HEK293 (cell line): ENCODE data around the gene CD276.

Experiments used
- TRIM28 ChIP-seq: IDR thresholded peaks from 2 replicates; pipeline ENCODE4 v1.6.1; 2011; ENCODE audit warnings: low read length, control low read depth, borderline replicate concordance
- TF ChIP-seq, protein P1 (sequence below): fragments of 450-650 bp; formaldehyde crosslinking; IDR thresholded peaks from 2 replicates; pipeline ENCODE4 v1.5.1; 2016; ENCODE audit warnings: missing biosample characterization, missing genetic modification characterization

DNA sequence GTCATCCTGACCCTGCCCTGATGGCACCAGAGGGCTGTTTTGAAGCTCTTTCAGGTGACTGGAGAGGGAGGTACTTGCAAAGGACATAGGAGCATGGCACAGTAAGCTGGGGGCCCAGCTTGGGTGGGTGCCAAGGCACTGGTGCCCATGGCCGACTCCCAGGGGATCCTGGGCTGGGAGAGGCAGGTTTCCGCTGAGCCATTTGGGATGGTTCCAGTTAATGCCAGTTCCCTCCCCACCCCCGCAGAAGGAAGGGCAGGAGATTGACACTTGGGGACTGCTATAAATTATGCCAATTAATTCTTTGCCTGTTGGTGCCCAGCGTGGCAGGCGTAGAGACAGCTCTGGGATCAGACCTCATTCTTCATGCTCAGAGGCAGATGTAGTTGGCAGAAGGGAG is 26.1 kb downstream of the CD276 start:
- TF ChIP-seq, protein P1, sequence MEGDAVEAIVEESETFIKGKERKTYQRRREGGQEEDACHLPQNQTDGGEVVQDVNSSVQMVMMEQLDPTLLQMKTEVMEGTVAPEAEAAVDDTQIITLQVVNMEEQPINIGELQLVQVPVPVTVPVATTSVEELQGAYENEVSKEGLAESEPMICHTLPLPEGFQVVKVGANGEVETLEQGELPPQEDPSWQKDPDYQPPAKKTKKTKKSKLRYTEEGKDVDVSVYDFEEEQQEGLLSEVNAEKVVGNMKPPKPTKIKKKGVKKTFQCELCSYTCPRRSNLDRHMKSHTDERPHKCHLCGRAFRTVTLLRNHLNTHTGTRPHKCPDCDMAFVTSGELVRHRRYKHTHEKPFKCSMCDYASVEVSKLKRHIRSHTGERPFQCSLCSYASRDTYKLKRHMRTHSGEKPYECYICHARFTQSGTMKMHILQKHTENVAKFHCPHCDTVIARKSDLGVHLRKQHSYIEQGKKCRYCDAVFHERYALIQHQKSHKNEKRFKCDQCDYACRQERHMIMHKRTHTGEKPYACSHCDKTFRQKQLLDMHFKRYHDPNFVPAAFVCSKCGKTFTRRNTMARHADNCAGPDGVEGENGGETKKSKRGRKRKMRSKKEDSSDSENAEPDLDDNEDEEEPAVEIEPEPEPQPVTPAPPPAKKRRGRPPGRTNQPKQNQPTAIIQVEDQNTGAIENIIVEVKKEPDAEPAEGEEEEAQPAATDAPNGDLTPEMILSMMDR (tag by site-specific recombination), result no peak
- no peak for TF ChIP-seq TRIM28
